HCT116 (cell line): ENCODE results near the gene VTI1A. TPM values are rescaled to one million over a fixed set of nuclear protein-coding genes. Genes with fewer than 3 reads are reported as not detected.

Source experiments
- ATAC-seq: fragments of 200-7000 bp; cut with Tn5 transposase; 2 replicates; pipeline ENCODE4 v1.9.1; 2020; ENCODE audit warnings: mild to moderate bottlenecking, moderate library complexity
- BruUV-seq: library from RNA; stranded (reverse); fragments of 400-500 nt; replicated peaks from 2 replicates; lab custom pipeline; 2021; lab: Mats Ljungman, UMichigan
- CTCF ChIA-PET: fragments of 300-600 bp; sonication (Branson Sonifier 250); formaldehyde crosslinking; loops from one replicate; lab custom pipeline; 2021; ENCODE audit warnings: antibody characterized with exemption; lab: Charles Lee
- POLR2A ChIA-PET: fragments of 300-600, 350-600 bp; sonication (Branson Sonifier 250); formaldehyde crosslinking; loops from one replicate; lab custom pipeline; 2021; ENCODE audit warnings: antibody characterized with exemption; lab: Charles Lee
- RAD21 ChIA-PET, 2 experiments: fragments of 300-600 bp; sonication (Branson Sonifier 250); formaldehyde crosslinking; loops; one replicate each; lab custom pipeline; 2023; ENCODE audit warnings: low total read pairs in 2 of 2; ENCODE audit not compliant: uncharacterized antibody in 2 of 2, unreplicated experiment in 2 of 2, low non-redundant PET in 1 of 2; lab: Charles Lee
- DNase-seq: peaks from one replicate; pipeline ENCODE4 v3.0.0-alpha.2; 2010; ENCODE audit warnings: low read depth, low spot score
- H2AFZ ChIP-seq: fragments of 200-600 bp; shearing (Covaris generic), sonication (generic); 2 replicates; pipeline ENCODE4 v1.6.1; 2017; ENCODE audit warnings: low read depth, mixed run types, mixed read lengths, antibody characterized with exemption, low read length; ENCODE audit not compliant: poor library complexity, severe bottlenecking
- H3K27ac ChIP-seq: 2 replicates; pipeline ENCODE4 v1.5.1; 2012; ENCODE audit warnings: low read depth, low read length
- H3K27me3 ChIP-seq: fragments of 200-600 bp; sonication (generic); 2 replicates; pipeline ENCODE4 v1.6.1; 2016; ENCODE audit warnings: mixed run types, low read length, mixed read lengths; ENCODE audit not compliant: insufficient read depth
- H3K36me3 ChIP-seq, 2 experiments: fragments of 200-500 bp in 1 of 2; fragments of 200-600 bp in 1 of 2; sonication (Bioruptor generic) in 1 of 2; sonication (generic) in 1 of 2; 2 replicates each; pipeline versions ENCODE4 v1.5.1 to v1.6.1; 2014 to 2016; ENCODE audit warnings: low read length in 2 of 2, inconsistent platforms in 1 of 2, mixed read lengths in 1 of 2, mixed run types in 1 of 2; ENCODE audit not compliant: insufficient read depth in 2 of 2, control insufficient read depth in 1 of 2
- H3K4me1 ChIP-seq, 2 experiments: fragments of 200-600 bp in 1 of 2; sonication (generic) in 1 of 2; 2 replicates each; pipeline versions ENCODE4 v1.5.1 to v1.6.1; 2012 to 2017; ENCODE audit warnings: low read length in 2 of 2, inconsistent platforms in 1 of 2, mild to moderate bottlenecking in 1 of 2, mixed read lengths in 1 of 2, mixed run types in 1 of 2, moderate library complexity in 1 of 2; ENCODE audit not compliant: insufficient read depth in 2 of 2, control insufficient read depth in 1 of 2
- H3K4me2 ChIP-seq: fragments of 200-600 bp; sonication (generic); 2 replicates; pipeline ENCODE4 v1.6.1; 2017; ENCODE audit warnings: mixed run types, low read length, mixed read lengths
- H3K4me3 ChIP-seq, 2 experiments: fragments of 200-600 bp in 1 of 2; sonication (generic) in 1 of 2; replicated peaks in 1 of 2; 2 replicates each; pipeline ENCODE4 v1.5.1; 2011 to 2016; ENCODE audit warnings: low read length in 2 of 2, control low read depth in 1 of 2, low read depth in 1 of 2, mild to moderate bottlenecking in 1 of 2, mixed read lengths in 1 of 2, mixed run types in 1 of 2
- H3K79me2 ChIP-seq: fragments of 200-600 bp; sonication (generic); 2 replicates; pipeline ENCODE4 v1.6.1; 2017; ENCODE audit warnings: mild to moderate bottlenecking, mixed run types, low read length, moderate library complexity, mixed read lengths; ENCODE audit not compliant: insufficient read depth
- H3K9ac ChIP-seq: fragments of 200-600 bp; sonication (generic); 2 replicates; pipeline ENCODE4 v1.6.1; 2016; ENCODE audit warnings: low read length, mixed read lengths
- H3K9me2 ChIP-seq: fragments of 200-600 bp; sonication (generic), shearing (Covaris generic); 2 replicates; pipeline ENCODE4 v1.6.1; 2017; ENCODE audit warnings: mixed run types, mild to moderate bottlenecking, moderate library complexity; ENCODE audit not compliant: insufficient read depth
- H3K9me3 ChIP-seq, 2 experiments: fragments of 200-500 bp in 1 of 2; fragments of 200-600 bp in 1 of 2; sonication (Bioruptor generic) in 1 of 2; sonication (generic) in 1 of 2; 2 replicates each; pipeline ENCODE4 v1.6.1; 2014 to 2017; ENCODE audit warnings: low read length in 2 of 2, mixed read lengths in 2 of 2, inconsistent platforms in 1 of 2, low read depth in 1 of 2, mild to moderate bottlenecking in 1 of 2, mixed run types in 1 of 2, moderate library complexity in 1 of 2; ENCODE audit not compliant: control insufficient read depth in 1 of 2, insufficient read depth in 1 of 2
- H4K20me1 ChIP-seq: fragments of 200-600 bp; sonication (generic), shearing (Covaris generic); 2 replicates; pipeline ENCODE4 v1.6.1; 2017; ENCODE audit warnings: mixed run types, mild to moderate bottlenecking, moderate library complexity; ENCODE audit not compliant: insufficient read depth
- CBX3 ChIP-seq: IDR thresholded peaks from 2 replicates; pipeline ENCODE4 v1.6.1; 2012; ENCODE audit warnings: low read depth
- CEBPB ChIP-seq: IDR thresholded peaks from 2 replicates; pipeline ENCODE4 v1.6.1; 2012; ENCODE audit warnings: low read depth
- EZH2 ChIP-seq: fragments of 200-600 bp; sonication (generic); IDR thresholded peaks from 2 replicates; pipeline ENCODE4 v1.6.1; 2017; ENCODE audit warnings: antibody characterized with exemption, mixed run types
- EZH2phosphoT487 ChIP-seq: fragments of 200-600 bp; IDR thresholded peaks from 2 replicates; pipeline ENCODE4 v1.6.1; 2018; ENCODE audit warnings: antibody characterized with exemption, borderline replicate concordance
- FOSL1 ChIP-seq: IDR thresholded peaks from 2 replicates; pipeline ENCODE4 v1.6.1; 2012; ENCODE audit warnings: low read depth
- JUND ChIP-seq: IDR thresholded peaks from 2 replicates; pipeline ENCODE4 v1.6.1; 2012
- POLR2A ChIP-seq: IDR thresholded peaks from 2 replicates; pipeline ENCODE4 v1.7.0; 2011; ENCODE audit warnings: borderline replicate concordance; ENCODE audit not compliant: insufficient read depth, insufficient read length; ENCODE audit errors: extremely low read depth
- POLR2AphosphoS5 ChIP-seq: IDR thresholded peaks from 2 replicates; pipeline ENCODE4 v1.6.1; 2011; ENCODE audit warnings: mild to moderate bottlenecking, low read depth, low read length, moderate library complexity
- RAD21 ChIP-seq: IDR thresholded peaks from 2 replicates; pipeline ENCODE4 v1.6.1; 2012; ENCODE audit warnings: low read depth, mild to moderate bottlenecking
- REST ChIP-seq: IDR thresholded peaks from 2 replicates; pipeline ENCODE4 v1.6.1; 2012; ENCODE audit warnings: low read depth
- SIN3A ChIP-seq: IDR thresholded peaks from 2 replicates; pipeline ENCODE4 v1.6.1; 2012; ENCODE audit warnings: low read depth
- SP1 ChIP-seq: IDR thresholded peaks from 2 replicates; pipeline ENCODE4 v1.6.1; 2012; ENCODE audit warnings: low read depth
- SRF ChIP-seq: IDR thresholded peaks from 2 replicates; pipeline ENCODE4 v1.6.1; 2012; ENCODE audit warnings: low read depth
- TCF7L2 ChIP-seq: IDR thresholded peaks from 2 replicates; pipeline ENCODE4 v1.7.0; 2011; ENCODE audit warnings: borderline replicate concordance, inconsistent platforms; ENCODE audit not compliant: insufficient read depth, insufficient read length; ENCODE audit errors: extremely low read depth
- YY1 ChIP-seq: IDR thresholded peaks from 2 replicates; pipeline ENCODE4 v1.6.1; 2011; ENCODE audit warnings: low read length, low read depth, moderate library complexity, mild to moderate bottlenecking; ENCODE audit not compliant: insufficient replicate concordance; ENCODE audit errors: extremely low read depth
- ZBTB33 ChIP-seq: IDR thresholded peaks from 2 replicates; pipeline ENCODE4 v1.6.1; 2011; ENCODE audit warnings: mild to moderate bottlenecking, low read length, moderate library complexity; ENCODE audit not compliant: insufficient replicate concordance; ENCODE audit errors: extremely low read depth
- ZFX ChIP-seq: fragments of 450-650 bp; IDR thresholded peaks from 2 replicates; pipeline ENCODE4 v1.6.1; 2017
- ZNF274 ChIP-seq: fragments of 200-500 bp; sonication (Bioruptor generic); IDR thresholded peaks from 2 replicates; pipeline ENCODE4 v1.6.1; 2014; ENCODE audit warnings: mild to moderate bottlenecking, low read depth, low read length, inconsistent platforms
- intact Hi-C: fragments of 100-400 bp; cut with micrococcal nuclease; formaldehyde crosslinking; loops from 2 replicates; pipeline ENCODE4 v1.10.0; 2022
- total RNA-seq: library from RNA; stranded (reverse); gene quantifications from one replicate; pipeline ENCODE4 v1.2.1, GENCODE V29; 2021; ENCODE audit not compliant: unreplicated experiment
- TF ChIP-seq, protein P1 (sequence below): IDR thresholded peaks from 2 replicates; pipeline ENCODE4 v1.6.1; 2012
- TF ChIP-seq, protein P2 (sequence below), 3 experiments: fragments of 200-600 bp in 1 of 3; sonication (generic) in 1 of 3; IDR thresholded peaks in 2 of 3; conservative IDR thresholded peaks in 1 of 3; 2 replicates each; pipeline ENCODE4 v1.5.1; 2012 to 2017; ENCODE audit warnings: low read depth in 2 of 3, low read length in 2 of 3, antibody characterized with exemption in 1 of 3, borderline replicate concordance in 1 of 3, control low read depth in 1 of 3, mild to moderate bottlenecking in 1 of 3, mixed read lengths in 1 of 3, mixed run types in 1 of 3, moderate library complexity in 1 of 3; ENCODE audit not compliant: insufficient read depth in 1 of 3

The VTI1A gene
- total RNA-seq, 1 experiment from 2014 or later: 80.7 TPM

DNA sequence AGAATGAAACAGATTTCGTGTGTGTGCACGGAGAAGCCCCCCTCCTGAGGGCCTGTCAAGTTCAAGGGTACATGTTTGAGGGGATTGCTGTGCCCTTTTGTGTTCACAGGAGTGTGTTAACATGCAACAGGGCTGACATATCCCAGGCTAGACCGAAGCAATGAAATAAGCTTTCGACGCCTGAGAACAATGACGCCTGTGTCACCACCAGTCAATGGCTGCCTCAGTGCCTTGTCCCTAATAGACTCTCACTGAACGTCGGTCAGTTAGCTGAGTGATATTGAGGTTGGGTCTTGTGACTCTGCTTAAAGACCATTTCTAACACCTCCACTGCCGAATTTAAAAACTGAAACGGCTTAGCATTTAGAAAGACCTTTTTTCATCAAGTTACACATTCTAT lies 327.8 kb downstream of the VTI1A start:
- RAD21 ChIA-PET: no interaction called here
- no peak overlapping the region for H3K4me2 ChIP-seq
- no TSS peak for BruUV-seq
- no peaks in the 10 kb centered on the region for H3K36me3 ChIP-seq
- no peak overlapping the region for H2AFZ ChIP-seq
- H3K9me2 ChIP-seq: no peaks in the 10 kb centered on the region
- intact Hi-C loops: no loop called here
- H3K27me3 ChIP-seq: no peaks in the 10 kb centered on the region
- CTCF ChIA-PET: no interaction called here
- no peaks in the 10 kb centered on the region for H3K79me2 ChIP-seq
- no peak overlapping the region for H3K9ac ChIP-seq
- H3K4me1 ChIP-seq: peaks cover 18 to 30% of the 10 kb centered on the region in 2 experiments
- H3K4me3 ChIP-seq: no peak overlapping the region
- no peaks in the 10 kb centered on the region for H3K9me3 ChIP-seq
- POLR2A ChIA-PET: no interaction called here
- H3K27ac ChIP-seq: no peak overlapping the region
- no peak for DNase-seq
- ATAC-seq: no peak
- H4K20me1 ChIP-seq: no peaks in the 10 kb centered on the region
- TF ChIP-seq POLR2AphosphoS5 (no peak), REST (no peak), FOSL1 (no peak), RAD21 (no peak), EZH2phosphoT487 (no peak), EZH2 (no peak), SP1 (no peak), ZFX (no peak), TCF7L2 (no peak), ZBTB33 (no peak), CEBPB (no peak), JUND (no peak), POLR2A (no peak), ZNF274 (no peak), SIN3A (no peak), YY1 (no peak), CBX3 (no peak), SRF (no peak)
- TF ChIP-seq, protein P1, sequence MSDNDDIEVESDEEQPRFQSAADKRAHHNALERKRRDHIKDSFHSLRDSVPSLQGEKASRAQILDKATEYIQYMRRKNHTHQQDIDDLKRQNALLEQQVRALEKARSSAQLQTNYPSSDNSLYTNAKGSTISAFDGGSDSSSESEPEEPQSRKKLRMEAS: no peak
- TF ChIP-seq, protein P2, sequence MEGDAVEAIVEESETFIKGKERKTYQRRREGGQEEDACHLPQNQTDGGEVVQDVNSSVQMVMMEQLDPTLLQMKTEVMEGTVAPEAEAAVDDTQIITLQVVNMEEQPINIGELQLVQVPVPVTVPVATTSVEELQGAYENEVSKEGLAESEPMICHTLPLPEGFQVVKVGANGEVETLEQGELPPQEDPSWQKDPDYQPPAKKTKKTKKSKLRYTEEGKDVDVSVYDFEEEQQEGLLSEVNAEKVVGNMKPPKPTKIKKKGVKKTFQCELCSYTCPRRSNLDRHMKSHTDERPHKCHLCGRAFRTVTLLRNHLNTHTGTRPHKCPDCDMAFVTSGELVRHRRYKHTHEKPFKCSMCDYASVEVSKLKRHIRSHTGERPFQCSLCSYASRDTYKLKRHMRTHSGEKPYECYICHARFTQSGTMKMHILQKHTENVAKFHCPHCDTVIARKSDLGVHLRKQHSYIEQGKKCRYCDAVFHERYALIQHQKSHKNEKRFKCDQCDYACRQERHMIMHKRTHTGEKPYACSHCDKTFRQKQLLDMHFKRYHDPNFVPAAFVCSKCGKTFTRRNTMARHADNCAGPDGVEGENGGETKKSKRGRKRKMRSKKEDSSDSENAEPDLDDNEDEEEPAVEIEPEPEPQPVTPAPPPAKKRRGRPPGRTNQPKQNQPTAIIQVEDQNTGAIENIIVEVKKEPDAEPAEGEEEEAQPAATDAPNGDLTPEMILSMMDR (IDR thresholded peaks at IDR 0.05 in 2 of 3, conservative IDR thresholded peaks at IDR 0.05 in 1 of 3; ENCODE audit: borderline replicate concordance in 1 of 3, insufficient read depth in 1 of 3, low read depth in 2 of 3, low read length in 2 of 3): no peak
